OCI-LY7 (cell line): ENCODE data around the gene DAW1. TPM values are rescaled to one million over a fixed set of nuclear protein-coding genes. Genes with fewer than 3 reads are reported as not detected.
A peak's percentile ranks its signal among the peaks of the same experiment; 100 is the strongest.

Experiments
- BruUV-seq: library from RNA; stranded (reverse); fragments of 400-500 nt; replicated peaks from 2 replicates; lab custom pipeline; 2021; lab: Mats Ljungman, UMichigan
- CTCF ChIA-PET: fragments of 300-600 bp; sonication (Branson Sonifier 250); formaldehyde crosslinking; loops from one replicate; lab custom pipeline; 2022; ENCODE audit warnings: antibody characterized with exemption; ENCODE audit not compliant: unreplicated experiment; lab: Charles Lee
- POLR2A ChIA-PET: fragments of 300-600 bp; sonication (Branson Sonifier 250); formaldehyde crosslinking; loops from one replicate; lab custom pipeline; 2022; ENCODE audit warnings: antibody characterized with exemption; lab: Charles Lee
- DNase-seq: peaks from one replicate; pipeline ENCODE4 v3.0.0-alpha.2; 2015; ENCODE audit warnings: low spot score
- H2AFZ ChIP-seq: fragments of 200-600 bp; sonication (generic), shearing (Covaris generic); 2 replicates; pipeline ENCODE4 v1.6.1; 2014; ENCODE audit warnings: mild to moderate bottlenecking, antibody characterized with exemption, low read length, moderate library complexity
- H3K27ac ChIP-seq: fragments of 200-600 bp; sonication (generic); 2 replicates; pipeline ENCODE4 v1.5.1; 2014; ENCODE audit warnings: mixed run types, low read depth, mild to moderate bottlenecking, moderate library complexity, low read length, inconsistent platforms; ENCODE audit not compliant: poor library complexity, severe bottlenecking
- H3K36me3 ChIP-seq: fragments of 200-600 bp; sonication (generic); 2 replicates; pipeline ENCODE4 v1.6.1; 2014; ENCODE audit warnings: mild to moderate bottlenecking, antibody characterized with exemption, low read length, moderate library complexity, mixed read lengths; ENCODE audit not compliant: insufficient read depth
- H3K4me1 ChIP-seq: fragments of 200-600 bp; sonication (generic); 2 replicates; pipeline ENCODE4 v1.5.1; 2014; ENCODE audit warnings: mild to moderate bottlenecking, low read length; ENCODE audit not compliant: insufficient read depth, poor library complexity, severe bottlenecking
- H3K4me2 ChIP-seq: fragments of 200-600 bp; sonication (generic); 2 replicates; pipeline ENCODE4 v1.6.1; 2014; ENCODE audit warnings: mild to moderate bottlenecking, low read length
- H3K4me3 ChIP-seq: fragments of 200-600 bp; sonication (generic); 2 replicates; pipeline ENCODE4 v1.5.1; 2014; ENCODE audit warnings: mild to moderate bottlenecking, low read depth, low read length; ENCODE audit not compliant: poor library complexity, severe bottlenecking
- H3K79me2 ChIP-seq: fragments of 200-600 bp; sonication (generic); 2 replicates; pipeline ENCODE4 v1.6.1; 2016; ENCODE audit warnings: low read depth, mild to moderate bottlenecking, low read length, moderate library complexity, mixed read lengths; ENCODE audit not compliant: insufficient read depth
- H3K9me2 ChIP-seq: fragments of 200-600 bp; sonication (generic); 2 replicates; pipeline ENCODE4 v1.6.1; 2016; ENCODE audit warnings: mild to moderate bottlenecking, low read length, mixed read lengths; ENCODE audit not compliant: insufficient read depth
- H3K9me3 ChIP-seq: fragments of 200-600 bp; sonication (generic); 2 replicates; pipeline ENCODE4 v1.6.1; 2014; ENCODE audit warnings: mild to moderate bottlenecking, mixed run types, low read length, mixed read lengths
- H4K20me1 ChIP-seq: fragments of 200-600 bp; sonication (generic); 2 replicates; pipeline ENCODE4 v1.6.1; 2014; ENCODE audit warnings: mild to moderate bottlenecking, antibody characterized with exemption, low read length, moderate library complexity, mixed read lengths; ENCODE audit not compliant: insufficient read depth
- CTCF ChIP-seq: fragments of 200-600 bp; sonication (generic); conservative IDR thresholded peaks from 2 replicates; pipeline ENCODE4 v1.5.1; 2014; ENCODE audit warnings: mild to moderate bottlenecking, antibody characterized with exemption, low read length, moderate library complexity, mixed read lengths
- EZH2phosphoT487 ChIP-seq: fragments of 200-600 bp; sonication (generic); IDR thresholded peaks from 2 replicates; pipeline ENCODE4 v1.6.1; 2018; ENCODE audit warnings: low read depth, borderline replicate concordance, mild to moderate bottlenecking, mixed run types, antibody characterized with exemption, low read length, moderate library complexity, mixed read lengths
- intact Hi-C: fragments of 100-400 bp; cut with micrococcal nuclease; formaldehyde crosslinking; loops from one replicate; pipeline ENCODE4 v1.10.0; 2022; ENCODE audit not compliant: unreplicated experiment
- total RNA-seq, 2 experiments: library from RNA; depleted of rRNA in 1 of 2; stranded (reverse); fragments of >200 nt in 1 of 2; shearing (Covaris generic) in 1 of 2; gene quantifications; 2 replicates each; pipeline ENCODE4 v1.2.3, GENCODE V29; 2014 to 2022

DAW1 gene
- total RNA-seq, 2 experiments from 2014 or later: not detected

- BruUV-seq: no TSS peak
- Histone ChIP-seq H3K4me1 (no peaks in the 10 kb centered on the region), H3K4me2 (no peak overlapping the region), H2AFZ (no peak overlapping the region), H3K36me3 (no peaks in the 10 kb centered on the region), H3K9me2 (no peaks in the 10 kb centered on the region), H3K9me3 (no peaks in the 10 kb centered on the region), H3K79me2 (no peaks in the 10 kb centered on the region), H3K27ac (no peak overlapping the region), H4K20me1 (no peaks in the 10 kb centered on the region), H3K4me3 (no peak overlapping the region)
- intact Hi-C loops: no loop called here
- no peak for DNase-seq
- no peak for TF ChIP-seq CTCF
- no peak for TF ChIP-seq EZH2phosphoT487
- ChIA-PET CTCF (no interaction called here), POLR2A (interaction anchor here (0.6 kb wide), 2 partner anchors 377 to 385 kb away, joined by 3 to 6 read pairs; no protein-coding TSS in a partner anchor)
These were observed 10.4 kb upstream of the DAW1 start for GRCh38 chr2:227861011-227861410.

GRCh38 chr2:227862227-227862740 lies 9.1 kb upstream of the DAW1 start:
- Histone ChIP-seq H3K4me1 (no peaks in the 10 kb centered on the region), H2AFZ (no peak overlapping the region), H3K9me3 (no peaks in the 10 kb centered on the region), H3K27ac (no peak overlapping the region), H3K79me2 (no peaks in the 10 kb centered on the region), H3K36me3 (no peaks in the 10 kb centered on the region), H3K4me2 (no peak overlapping the region), H3K4me3 (no peak overlapping the region), H3K9me2 (no peaks in the 10 kb centered on the region), H4K20me1 (no peaks in the 10 kb centered on the region)
- POLR2A ChIA-PET: interaction anchor here (1.5 kb wide), 1 partner anchor 11 kb away, joined by 5 read pairs; no protein-coding TSS in a partner anchor
- CTCF ChIA-PET: interaction anchor here (1.2 to 1.5 kb wide), 2 partner anchors 17 to 18 kb away, joined by 4 read pairs; no protein-coding TSS in a partner anchor
- TF ChIP-seq CTCF (peak; percentile 84), EZH2phosphoT487 (no peak)
- intact Hi-C loops: no loop called here
- no TSS peak for BruUV-seq
- peak; percentile 42 for DNase-seq
